ENCODE results near the gene TRIM65. TPM values are rescaled to one million over a fixed set of nuclear protein-coding genes. Genes with fewer than 3 reads are reported as not detected.
"Not testable (repeated sequence)": the region's sequence is repeated elsewhere in the genome, so short reads cannot be mapped to it uniquely, and the experiment has no call there.

Gene TRIM65
- total RNA-seq, 1 donor from 2014 or later = 21.9 TPM

GRCh38 chr17:75854101-75854748, 42.5 kb downstream of the TRIM65 start:
- TF ChIP-seq CTCF (IDR thresholded peaks at IDR 0.05; ENCODE audit: unreplicated experiment) = no peak
- Mint-ChIP-seq H3K9me3 (no peaks in the 10 kb centered on the region), H3K4me3 (no peak overlapping the region), H3K36me3 (peaks cover 10% of the 10 kb centered on the region), H3K4me1 (peaks cover 15% of the 10 kb centered on the region), H3K27me3 (ENCODE audit: low read depth) (no peaks in the 10 kb centered on the region), H3K27ac (no peak overlapping the region)
- no peak for DNase-seq (ENCODE audit: low spot score in 2 of 2, unreplicated experiment in 2 of 2)

DNA sequence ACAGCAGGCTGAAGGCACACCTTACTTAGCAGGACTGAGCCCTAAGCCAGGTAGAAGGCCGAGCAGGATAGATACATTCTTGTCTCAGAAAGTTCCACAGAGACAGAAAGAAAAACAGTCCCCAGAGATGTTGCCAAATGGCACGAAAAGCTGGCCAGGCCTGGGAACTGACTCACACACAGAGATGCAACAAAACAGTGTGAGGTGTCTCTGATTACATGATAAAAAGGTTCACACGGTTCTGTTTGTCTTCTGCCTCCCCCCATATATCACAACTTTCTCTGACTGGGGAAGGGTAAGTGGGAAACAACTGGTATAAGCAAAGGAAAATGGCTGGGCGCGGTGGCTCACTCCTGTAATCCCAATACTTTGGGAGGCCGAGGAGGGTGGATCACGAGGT, 43.3 kb downstream of the TRIM65 start:
- H3K27me3 Mint-ChIP-seq (ENCODE audit: low read depth) = no peaks in the 10 kb centered on the region
- no peak for TF ChIP-seq CTCF (IDR thresholded peaks at IDR 0.05; ENCODE audit: unreplicated experiment)
- peaks cover 15% of the 10 kb centered on the region for H3K4me1 Mint-ChIP-seq
- no peak overlapping the region for H3K4me3 Mint-ChIP-seq
- H3K9me3 Mint-ChIP-seq = no peaks in the 10 kb centered on the region
- peaks cover 11% of the 10 kb centered on the region for H3K36me3 Mint-ChIP-seq
- no peak overlapping the region for H3K27ac Mint-ChIP-seq
- no peak for DNase-seq (ENCODE audit: low spot score in 2 of 2, unreplicated experiment in 2 of 2)

GRCh38 chr17:75851693-75851991, 45.1 kb downstream of the TRIM65 start:
- not testable (repeated sequence) for H3K9me3 Mint-ChIP-seq; H3K27me3 Mint-ChIP-seq (ENCODE audit: low read depth); DNase-seq (ENCODE audit: low spot score in 2 of 2, unreplicated experiment in 2 of 2); H3K27ac Mint-ChIP-seq; H3K4me3 Mint-ChIP-seq
- Mint-ChIP-seq H3K4me1 (peaks cover 14% of the 10 kb centered on the region), H3K36me3 (peaks cover 14% of the 10 kb centered on the region)

GRCh38 chr17:75850928-75851692, 45.6 kb downstream of the TRIM65 start:
- H3K36me3 Mint-ChIP-seq = peaks cover 16% of the 10 kb centered on the region
- no peak overlapping the region for H3K4me3 Mint-ChIP-seq
- H3K9me3 Mint-ChIP-seq = no peaks in the 10 kb centered on the region
- no peak overlapping the region for H3K27ac Mint-ChIP-seq
- DNase-seq (ENCODE audit: low spot score in 2 of 2, unreplicated experiment in 2 of 2) = no peak
- no peak for TF ChIP-seq CTCF (IDR thresholded peaks at IDR 0.05; ENCODE audit: unreplicated experiment)
- peaks cover 10% of the 10 kb centered on the region for H3K4me1 Mint-ChIP-seq
- no peaks in the 10 kb centered on the region for H3K27me3 Mint-ChIP-seq (ENCODE audit: low read depth)

- H3K4me3 Mint-ChIP-seq = no peak overlapping the region
- TF ChIP-seq CTCF (IDR thresholded peaks at IDR 0.05; ENCODE audit: unreplicated experiment) = no peak
These were observed 47.0 kb downstream of the TRIM65 start for GRCh38 chr17:75849724-75850123.

DNA sequence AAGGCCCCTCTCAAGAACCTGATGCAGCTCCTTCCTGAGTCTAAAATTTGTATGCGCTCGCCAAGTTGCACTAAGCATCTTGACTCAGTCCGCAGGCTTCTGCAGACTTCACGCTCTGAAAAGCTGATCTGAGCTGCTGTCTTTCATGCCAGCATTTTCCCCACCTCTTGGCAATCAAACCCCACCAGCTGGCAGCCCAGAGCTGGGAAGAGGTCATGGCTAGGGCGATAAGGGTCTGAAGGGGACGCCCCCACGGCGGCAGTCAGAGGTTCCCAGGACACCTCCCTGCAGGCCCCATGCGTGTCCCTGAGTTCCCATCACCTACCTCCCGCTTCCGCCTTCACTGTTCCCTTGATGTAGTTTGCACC, 47.5 kb downstream of the TRIM65 start:
- no peak for TF ChIP-seq CTCF (IDR thresholded peaks at IDR 0.05; ENCODE audit: unreplicated experiment)
- Mint-ChIP-seq H3K4me3 (no peak overlapping the region), H3K36me3 (peaks cover 21% of the 10 kb centered on the region), H3K27me3 (ENCODE audit: low read depth) (no peaks in the 10 kb centered on the region), H3K27ac (no peak overlapping the region), H3K4me1 (peaks cover 17% of the 10 kb centered on the region), H3K9me3 (no peaks in the 10 kb centered on the region)
- DNase-seq (ENCODE audit: low spot score in 2 of 2, unreplicated experiment in 2 of 2) = no peak

More at GRCh38 chr17:75849724-75850123, 47.0 kb downstream of the TRIM65 start:
- Mint-ChIP-seq H3K27me3 (ENCODE audit: low read depth) (no peaks in the 10 kb centered on the region), H3K9me3 (no peaks in the 10 kb centered on the region), H3K36me3 (peaks cover 21% of the 10 kb centered on the region), H3K27ac (no peak overlapping the region), H3K4me1 (peaks cover 22% of the 10 kb centered on the region)
- DNase-seq (ENCODE audit: low spot score in 2 of 2, unreplicated experiment in 2 of 2) = no peak
